HEK293 (cell line): ENCODE data around the gene ILDR1.

Experiments used
- CTCF ChIA-PET: fragments of 350-600 bp; formaldehyde crosslinking; extraction: SDS; loops from one replicate; lab custom pipeline; 2021; ENCODE audit warnings: antibody characterized with exemption; lab: Yijun Ruan, JAX
- POLR2A ChIA-PET: fragments of 300-600 bp; formaldehyde crosslinking; extraction: SDS; loops from one replicate; lab custom pipeline; 2020; ENCODE audit warnings: antibody characterized with exemption, inconsistent platforms; lab: Yijun Ruan, JAX
- H3K27ac ChIP-seq: fragments of 200-500 bp; sonication (Bioruptor generic); 2 replicates; pipeline ENCODE4 v1.5.1; 2014; ENCODE audit warnings: low read depth, low read length, control low read depth, inconsistent platforms; ENCODE audit errors: extremely low read depth
- H3K36me3 ChIP-seq, 2 experiments: fragments of 200-500 bp in 1 of 2; sonication (Bioruptor generic) in 1 of 2; 1 replicate in 1 of 2; 2 replicates in 1 of 2; pipeline ENCODE4 v1.5.1; 2014 to 2017; ENCODE audit warnings: inconsistent platforms in 2 of 2, low read length in 2 of 2; ENCODE audit not compliant: control insufficient read depth in 2 of 2, insufficient read depth in 1 of 2
- H3K4me1 ChIP-seq: fragments of 200-500 bp; sonication (Bioruptor generic); 2 replicates; pipeline ENCODE4 v1.5.1; 2014; ENCODE audit warnings: mild to moderate bottlenecking, low read length, inconsistent platforms; ENCODE audit not compliant: control insufficient read depth, insufficient read depth
- H3K4me3 ChIP-seq: 2 replicates; pipeline ENCODE4 v1.5.1; 2011; ENCODE audit warnings: low read depth, mild to moderate bottlenecking, control low read depth, low read length, moderate library complexity
- H3K9me3 ChIP-seq: fragments of 200-500 bp; sonication (Bioruptor generic); 2 replicates; pipeline ENCODE4 v1.5.1; 2014; ENCODE audit warnings: low read depth, low read length, inconsistent platforms; ENCODE audit not compliant: control insufficient read depth, insufficient read depth
- SCRT2 ChIP-seq: fragments of 450-650 bp; formaldehyde crosslinking; IDR thresholded peaks from 2 replicates; pipeline ENCODE4 v1.5.1; 2016; ENCODE audit warnings: missing biosample characterization, missing genetic modification characterization
- SP3 ChIP-seq: fragments of 450-650 bp; formaldehyde crosslinking; IDR thresholded peaks from 2 replicates; pipeline ENCODE4 v1.5.1; 2016; ENCODE audit warnings: missing biosample characterization, missing genetic modification characterization
- TRIM28 ChIP-seq: IDR thresholded peaks from 2 replicates; pipeline ENCODE4 v1.6.1; 2011; ENCODE audit warnings: low read length, control low read depth, borderline replicate concordance
- YY2 ChIP-seq: fragments of 450-650 bp; formaldehyde crosslinking; IDR thresholded peaks from 2 replicates; pipeline ENCODE4 v1.5.1; 2016; ENCODE audit warnings: missing biosample characterization, missing genetic modification characterization
- ZBTB17 ChIP-seq: fragments of 450-650 bp; formaldehyde crosslinking; IDR thresholded peaks from 2 replicates; pipeline ENCODE4 v1.5.1; 2016; ENCODE audit warnings: missing biosample characterization, missing genetic modification characterization
- ZBTB20 ChIP-seq: fragments of 450-650 bp; formaldehyde crosslinking; IDR thresholded peaks from 2 replicates; pipeline ENCODE4 v1.5.1; 2016; ENCODE audit warnings: missing biosample characterization, missing genetic modification characterization
- ZBTB7A ChIP-seq: fragments of 450-650 bp; formaldehyde crosslinking; IDR thresholded peaks from 2 replicates; pipeline ENCODE4 v1.5.1; 2016; ENCODE audit warnings: low read depth, missing biosample characterization, missing genetic modification characterization
- ZFP3 ChIP-seq: fragments of 450-650 bp; formaldehyde crosslinking; IDR thresholded peaks from 2 replicates; pipeline ENCODE4 v1.5.1; 2016; ENCODE audit warnings: low read depth, missing biosample characterization, missing genetic modification characterization
- ZNF10 ChIP-seq: fragments of 450-650 bp; formaldehyde crosslinking; IDR thresholded peaks from 2 replicates; pipeline ENCODE4 v1.5.1; 2017; ENCODE audit warnings: missing biosample characterization, missing genetic modification characterization
- ZNF157 ChIP-seq: fragments of 450-650 bp; formaldehyde crosslinking; IDR thresholded peaks from 2 replicates; pipeline ENCODE4 v1.5.1; 2016; ENCODE audit warnings: missing biosample characterization, missing genetic modification characterization
- ZNF223 ChIP-seq: fragments of 450-650 bp; formaldehyde crosslinking; IDR thresholded peaks from 2 replicates; pipeline ENCODE4 v1.5.1; 2016; ENCODE audit warnings: missing biosample characterization, missing genetic modification characterization
- ZNF354C ChIP-seq: fragments of 450-650 bp; formaldehyde crosslinking; IDR thresholded peaks from 2 replicates; pipeline ENCODE4 v1.5.1; 2016; ENCODE audit warnings: missing biosample characterization, missing genetic modification characterization, low read depth, borderline replicate concordance
- ZNF549 ChIP-seq: fragments of 450-650 bp; IDR thresholded peaks from 2 replicates; pipeline ENCODE4 v1.5.1; 2018; ENCODE audit warnings: missing biosample characterization, missing genetic modification characterization, mild to moderate bottlenecking, inconsistent platforms, moderate library complexity
- ZNF558 ChIP-seq: fragments of 450-650 bp; formaldehyde crosslinking; IDR thresholded peaks from 2 replicates; pipeline ENCODE4 v1.5.1; 2016; ENCODE audit warnings: missing biosample characterization, missing genetic modification characterization
- ZNF600 ChIP-seq: fragments of 450-650 bp; formaldehyde crosslinking; IDR thresholded peaks from 2 replicates; pipeline ENCODE4 v1.5.1; 2016; ENCODE audit warnings: missing biosample characterization, missing genetic modification characterization
- ZNF610 ChIP-seq: fragments of 450-650 bp; formaldehyde crosslinking; IDR thresholded peaks from 2 replicates; pipeline ENCODE4 v1.5.1; 2016; ENCODE audit warnings: missing biosample characterization, missing genetic modification characterization, borderline replicate concordance
- ZNF654 ChIP-seq: fragments of 450-650 bp; formaldehyde crosslinking; IDR thresholded peaks from 2 replicates; pipeline ENCODE4 v1.5.1; 2016; ENCODE audit warnings: low read depth, missing biosample characterization, missing genetic modification characterization
- ZNF701 ChIP-seq: fragments of 450-650 bp; formaldehyde crosslinking; IDR thresholded peaks from 2 replicates; pipeline ENCODE4 v1.5.1; 2016; ENCODE audit warnings: missing biosample characterization, missing genetic modification characterization
- ZNF76 ChIP-seq: fragments of 450-650 bp; formaldehyde crosslinking; IDR thresholded peaks from 2 replicates; pipeline ENCODE4; 2016; ENCODE audit warnings: low read depth, missing biosample characterization, missing genetic modification characterization, borderline replicate concordance
- ZSCAN23 ChIP-seq: fragments of 450-650 bp; formaldehyde crosslinking; IDR thresholded peaks from 2 replicates; pipeline ENCODE4 v1.5.1; 2016; ENCODE audit warnings: missing biosample characterization, missing genetic modification characterization
- TF ChIP-seq, protein P1 (sequence below): fragments of 450-650 bp; formaldehyde crosslinking; IDR thresholded peaks from 2 replicates; pipeline ENCODE4 v1.5.1; 2016; ENCODE audit warnings: missing biosample characterization, missing genetic modification characterization
- TF ChIP-seq, protein P2 (sequence below): fragments of 450-650 bp; formaldehyde crosslinking; IDR thresholded peaks from 2 replicates; pipeline ENCODE4 v1.5.1; 2016; ENCODE audit warnings: missing biosample characterization, missing genetic modification characterization
- TF ChIP-seq, protein P3 (sequence below): fragments of 450-650 bp; formaldehyde crosslinking; conservative IDR thresholded peaks from 2 replicates; pipeline ENCODE4 v1.5.1; 2016; ENCODE audit warnings: low read depth, missing biosample characterization, missing genetic modification characterization

ILDR1 gene

DNA sequence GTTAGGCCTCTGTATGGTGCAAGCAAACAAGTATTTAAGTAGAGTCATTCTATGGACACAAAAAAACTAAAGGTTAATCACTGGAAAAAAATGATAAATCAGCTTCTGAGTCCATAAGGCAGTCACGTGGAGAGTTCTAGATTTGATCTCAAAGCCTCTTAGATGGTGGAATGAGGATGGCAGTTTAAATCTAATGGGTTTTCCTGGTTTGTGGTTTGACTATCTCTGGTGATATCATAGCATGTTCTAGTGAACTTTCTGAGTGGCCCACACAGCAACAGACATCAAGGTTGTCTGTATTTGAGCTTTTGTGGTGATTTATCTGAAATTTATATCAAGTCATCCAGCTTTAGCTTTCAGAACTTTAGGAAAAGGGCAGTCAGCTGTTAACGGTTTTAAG lies 52.4 kb downstream of the ILDR1 start (continued):
- TF ChIP-seq, protein P1, sequence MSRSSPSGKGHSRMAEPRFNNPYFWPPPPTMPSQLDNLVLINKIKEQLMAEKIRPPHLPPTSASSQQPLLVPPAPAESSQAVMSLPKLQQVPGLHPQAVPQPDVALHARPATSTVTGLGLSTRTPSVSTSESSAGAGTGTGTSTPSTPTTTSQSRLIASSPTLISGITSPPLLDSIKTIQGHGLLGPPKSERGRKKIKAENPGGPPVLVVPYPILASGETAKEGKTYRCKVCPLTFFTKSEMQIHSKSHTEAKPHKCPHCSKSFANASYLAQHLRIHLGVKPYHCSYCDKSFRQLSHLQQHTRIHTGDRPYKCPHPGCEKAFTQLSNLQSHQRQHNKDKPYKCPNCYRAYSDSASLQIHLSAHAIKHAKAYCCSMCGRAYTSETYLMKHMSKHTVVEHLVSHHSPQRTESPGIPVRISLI (tag by site-specific recombination), result no peak
- no peak for TF ChIP-seq ZBTB20 (tag by site-specific recombination)

DNA sequence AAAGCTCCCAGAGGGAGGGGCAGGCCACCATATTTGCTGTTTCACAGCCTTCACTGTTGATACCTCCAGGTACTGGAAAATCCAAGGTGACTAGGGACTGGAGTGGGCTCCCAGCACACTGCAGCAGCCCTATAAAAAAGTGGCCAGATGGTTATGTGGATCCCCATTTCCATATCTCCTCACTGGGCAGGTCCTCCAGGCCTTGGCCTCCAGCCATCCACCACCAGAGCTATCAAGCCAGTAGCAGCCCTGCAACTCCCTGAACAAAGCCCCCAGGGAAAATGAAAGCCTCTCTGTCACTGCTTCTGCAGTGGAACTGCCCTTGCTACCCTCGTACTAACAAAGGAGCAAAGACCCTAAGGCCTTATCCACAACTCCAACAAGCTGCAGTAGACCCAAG lies 58.4 kb downstream of the ILDR1 start:
- Histone ChIP-seq H3K36me3 (no peaks in the 10 kb centered on the region), H3K27ac (no peak overlapping the region), H3K4me1 (no peaks in the 10 kb centered on the region), H3K9me3 (no peaks in the 10 kb centered on the region), H3K4me3 (no peak overlapping the region)
- ChIA-PET CTCF (no interaction called here), POLR2A (no interaction called here)
- no peak for TF ChIP-seq ZNF654

DNA sequence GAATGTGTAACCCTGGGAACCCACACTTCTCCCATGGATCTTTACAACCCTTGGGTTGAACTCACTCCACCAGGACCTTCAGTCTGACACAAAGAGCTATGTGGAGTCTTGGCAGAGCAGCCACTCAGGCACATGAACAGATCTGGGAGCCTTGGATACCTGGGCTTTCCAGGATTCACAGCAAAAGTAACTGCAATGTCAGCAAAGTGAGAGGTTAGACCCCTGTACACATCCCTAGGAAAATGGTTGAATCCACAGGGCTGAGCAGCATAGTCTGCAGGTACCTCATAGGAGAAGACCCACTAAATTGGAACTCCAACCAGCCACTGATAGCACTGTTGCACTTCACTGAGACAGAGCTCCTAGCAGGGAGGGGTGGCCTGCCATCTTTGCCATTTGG lies 59.6 kb downstream of the ILDR1 start:
- POLR2A ChIA-PET, result no interaction called here
- TF ChIP-seq ZNF610 (tag by site-specific recombination) (no peak), ZNF549 (tag by site-specific recombination) (no peak), ZNF157 (tag by site-specific recombination) (no peak), ZNF354C (tag by site-specific recombination) (no peak), ZNF600 (tag by site-specific recombination) (no peak), ZSCAN23 (no peak), ZNF223 (tag by site-specific recombination) (no peak), ZBTB7A (tag by site-specific recombination) (no peak)
- no peak overlapping the region for H3K4me3 ChIP-seq
- H3K9me3 ChIP-seq, result no peaks in the 10 kb centered on the region
- CTCF ChIA-PET, result no interaction called here
- no peaks in the 10 kb centered on the region for H3K4me1 ChIP-seq
- no peak overlapping the region for H3K27ac ChIP-seq
- H3K36me3 ChIP-seq, result no peaks in the 10 kb centered on the region

DNA sequence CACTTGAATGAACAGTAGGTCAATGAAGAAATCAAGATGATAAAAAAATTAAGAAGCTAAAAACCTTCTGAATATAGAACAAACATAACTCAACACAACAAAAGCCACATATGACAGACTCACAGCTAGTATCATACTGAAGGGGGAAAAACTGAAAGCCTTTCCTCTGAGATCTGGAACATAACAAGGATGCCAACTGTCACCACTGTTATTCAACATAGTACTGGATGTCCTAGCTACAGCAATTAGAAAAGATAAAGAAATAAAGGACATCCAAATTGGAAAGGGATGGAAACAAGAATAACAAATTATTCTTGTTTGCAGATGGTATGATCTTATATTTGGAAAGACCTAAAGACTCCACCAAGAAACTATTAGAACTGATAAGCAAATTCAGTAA lies 60.8 kb downstream of the ILDR1 start:
- Histone ChIP-seq H3K4me1 (no peaks in the 10 kb centered on the region), H3K27ac (no peak overlapping the region), H3K9me3 (no peaks in the 10 kb centered on the region)
- POLR2A ChIA-PET, result no interaction called here
- no peak for TF ChIP-seq ZNF10 (tag by site-specific recombination)
- TF ChIP-seq, protein P2, sequence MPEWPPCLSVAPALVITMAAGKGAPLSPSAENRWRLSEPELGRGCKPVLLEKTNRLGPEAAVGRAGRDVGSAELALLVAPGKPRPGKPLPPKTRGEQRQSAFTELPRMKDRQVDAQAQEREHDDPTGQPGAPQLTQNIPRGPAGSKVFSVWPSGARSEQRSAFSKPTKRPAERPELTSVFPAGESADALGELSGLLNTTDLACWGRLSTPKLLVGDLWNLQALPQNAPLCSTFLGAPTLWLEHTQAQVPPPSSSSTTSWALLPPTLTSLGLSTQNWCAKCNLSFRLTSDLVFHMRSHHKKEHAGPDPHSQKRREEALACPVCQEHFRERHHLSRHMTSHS, result no peak
- TF ChIP-seq SCRT2 (tag by site-specific recombination), result no peak
- TF ChIP-seq, protein P3, sequence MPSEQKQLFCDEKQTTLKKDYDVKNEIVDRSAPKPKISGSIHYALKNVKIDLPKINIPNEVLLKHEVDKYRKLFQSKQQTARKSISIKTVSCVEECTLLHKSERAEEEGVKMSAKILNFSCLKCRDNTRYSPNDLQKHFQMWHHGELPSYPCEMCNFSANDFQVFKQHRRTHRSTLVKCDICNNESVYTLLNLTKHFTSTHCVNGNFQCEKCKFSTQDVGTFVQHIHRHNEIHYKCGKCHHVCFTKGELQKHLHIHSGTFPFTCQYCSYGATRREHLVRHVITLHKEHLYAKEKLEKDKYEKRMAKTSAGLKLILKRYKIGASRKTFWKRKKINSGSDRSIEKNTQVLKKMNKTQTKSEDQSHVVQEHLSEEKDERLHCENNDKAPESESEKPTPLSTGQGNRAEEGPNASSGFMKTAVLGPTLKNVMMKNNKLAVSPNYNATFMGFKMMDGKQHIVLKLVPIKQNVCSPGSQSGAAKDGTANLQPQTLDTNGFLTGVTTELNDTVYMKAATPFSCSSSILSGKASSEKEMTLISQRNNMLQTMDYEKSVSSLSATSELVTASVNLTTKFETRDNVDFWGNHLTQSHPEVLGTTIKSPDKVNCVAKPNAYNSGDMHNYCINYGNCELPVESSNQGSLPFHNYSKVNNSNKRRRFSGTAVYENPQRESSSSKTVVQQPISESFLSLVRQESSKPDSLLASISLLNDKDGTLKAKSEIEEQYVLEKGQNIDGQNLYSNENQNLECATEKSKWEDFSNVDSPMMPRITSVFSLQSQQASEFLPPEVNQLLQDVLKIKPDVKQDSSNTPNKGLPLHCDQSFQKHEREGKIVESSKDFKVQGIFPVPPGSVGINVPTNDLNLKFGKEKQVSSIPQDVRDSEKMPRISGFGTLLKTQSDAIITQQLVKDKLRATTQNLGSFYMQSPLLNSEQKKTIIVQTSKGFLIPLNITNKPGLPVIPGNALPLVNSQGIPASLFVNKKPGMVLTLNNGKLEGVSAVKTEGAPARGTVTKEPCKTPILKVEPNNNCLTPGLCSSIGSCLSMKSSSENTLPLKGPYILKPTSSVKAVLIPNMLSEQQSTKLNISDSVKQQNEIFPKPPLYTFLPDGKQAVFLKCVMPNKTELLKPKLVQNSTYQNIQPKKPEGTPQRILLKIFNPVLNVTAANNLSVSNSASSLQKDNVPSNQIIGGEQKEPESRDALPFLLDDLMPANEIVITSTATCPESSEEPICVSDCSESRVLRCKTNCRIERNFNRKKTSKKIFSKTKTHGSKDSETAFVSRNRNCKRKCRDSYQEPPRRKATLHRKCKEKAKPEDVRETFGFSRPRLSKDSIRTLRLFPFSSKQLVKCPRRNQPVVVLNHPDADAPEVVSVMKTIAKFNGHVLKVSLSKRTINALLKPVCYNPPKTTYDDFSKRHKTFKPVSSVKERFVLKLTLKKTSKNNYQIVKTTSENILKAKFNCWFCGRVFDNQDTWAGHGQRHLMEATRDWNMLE, result no peak
- TF ChIP-seq YY2, result no peak
- no peak for TF ChIP-seq ZNF76 (tag by site-specific recombination)
- no peak for TF ChIP-seq ZNF701 (tag by site-specific recombination)
- TF ChIP-seq ZFP3, result no peak
- no peak for TF ChIP-seq ZBTB17 (tag by site-specific recombination)
- no peak for TF ChIP-seq SP3 (tag by site-specific recombination)
- TF ChIP-seq ZNF558 (tag by site-specific recombination), result no peak
- TF ChIP-seq TRIM28, result no peak
- TF ChIP-seq, all 188 proteins: peak for 0
- no peaks in the 10 kb centered on the region for H3K36me3 ChIP-seq
- CTCF ChIA-PET, result no interaction called here
- no peak overlapping the region for H3K4me3 ChIP-seq
